ENCODE results near the gene ZNF682. TPM values are rescaled to one million over a fixed set of nuclear protein-coding genes. Genes with fewer than 3 reads are reported as not detected.

The ZNF682 gene
- total RNA-seq, 1 donor from 2014 or later: 6.0 TPM

- no peaks in the 10 kb centered on the region for H3K36me3 Mint-ChIP-seq (ENCODE audit: unreplicated experiment)
- H3K4me3 Mint-ChIP-seq (ENCODE audit: unreplicated experiment): no peak overlapping the region
These were observed 84.1 kb downstream of the ZNF682 start for GRCh38 chr19:19955208-19955607.

More at GRCh38 chr19:19955208-19955607, 84.1 kb downstream of the ZNF682 start:
- H3K27me3 Mint-ChIP-seq (ENCODE audit: unreplicated experiment): no peaks in the 10 kb centered on the region
- H3K4me1 Mint-ChIP-seq (ENCODE audit: unreplicated experiment): no peaks in the 10 kb centered on the region
- no peak for TF ChIP-seq CTCF (IDR thresholded peaks at IDR 0.05)
- peak; percentile 54 for DNase-seq (ENCODE audit: extremely low spot score, unreplicated experiment)
- peaks cover 20% of the 10 kb centered on the region for H3K9me3 Mint-ChIP-seq (ENCODE audit: unreplicated experiment)
- no peak overlapping the region for H3K27ac Mint-ChIP-seq (ENCODE audit: unreplicated experiment)

Other genes with a start within 250 kb of the ZNF682 start
- gene ZNF506, start 217.8 kb downstream of the ZNF682 start, total RNA-seq: 7.8 and 10.5 TPM in 2 replicates
- 10.6 and 12.8 TPM in 2 replicates for gene ZNF253, start 173.6 kb downstream of the ZNF682 start, total RNA-seq
- 4.7 and 5.6 TPM in 2 replicates for gene ZNF93, start 138.6 kb downstream of the ZNF682 start, total RNA-seq
- 3.0 and 3.4 TPM in 2 replicates for gene ZNF90, start 38.5 kb upstream of the ZNF682 start, total RNA-seq
- gene ZNF486, start 127.7 kb upstream of the ZNF682 start, total RNA-seq: 7.2 and 7.5 TPM in 2 replicates

Data from osteocyte (in vitro differentiated cells).